ENCODE results near the gene NT5C1B. TPM values are rescaled to one million over a fixed set of nuclear protein-coding genes. Genes with fewer than 3 reads are reported as not detected.
A peak's percentile ranks its signal among the peaks of the same experiment; 100 is the strongest.

NT5C1B gene
- total and polyA plus RNA-seq, 3 donors from 2014 or later, result 18.0 to 74.9 (median 59.4) TPM

- Histone ChIP-seq H3K27ac (no peak overlapping the region), H3K9me3 (no peaks in the 10 kb centered on the region), H3K4me3 (no peak overlapping the region), H3K4me1 (peaks cover 8% of the 10 kb centered on the region), H3K36me3 (ENCODE audit: low read depth, missing control alignments) (no peaks in the 10 kb centered on the region), H3K27me3 (no peaks in the 10 kb centered on the region)
- intact Hi-C loops (cut with DNase I; ENCODE audit: low total_unique reads), result loop anchor here (10.0 kb wide), 1 partner anchor 844 kb away; no protein-coding TSS in a partner anchor
- DNase-seq, result peak; percentile 91
- TF ChIP-seq, protein P1, sequence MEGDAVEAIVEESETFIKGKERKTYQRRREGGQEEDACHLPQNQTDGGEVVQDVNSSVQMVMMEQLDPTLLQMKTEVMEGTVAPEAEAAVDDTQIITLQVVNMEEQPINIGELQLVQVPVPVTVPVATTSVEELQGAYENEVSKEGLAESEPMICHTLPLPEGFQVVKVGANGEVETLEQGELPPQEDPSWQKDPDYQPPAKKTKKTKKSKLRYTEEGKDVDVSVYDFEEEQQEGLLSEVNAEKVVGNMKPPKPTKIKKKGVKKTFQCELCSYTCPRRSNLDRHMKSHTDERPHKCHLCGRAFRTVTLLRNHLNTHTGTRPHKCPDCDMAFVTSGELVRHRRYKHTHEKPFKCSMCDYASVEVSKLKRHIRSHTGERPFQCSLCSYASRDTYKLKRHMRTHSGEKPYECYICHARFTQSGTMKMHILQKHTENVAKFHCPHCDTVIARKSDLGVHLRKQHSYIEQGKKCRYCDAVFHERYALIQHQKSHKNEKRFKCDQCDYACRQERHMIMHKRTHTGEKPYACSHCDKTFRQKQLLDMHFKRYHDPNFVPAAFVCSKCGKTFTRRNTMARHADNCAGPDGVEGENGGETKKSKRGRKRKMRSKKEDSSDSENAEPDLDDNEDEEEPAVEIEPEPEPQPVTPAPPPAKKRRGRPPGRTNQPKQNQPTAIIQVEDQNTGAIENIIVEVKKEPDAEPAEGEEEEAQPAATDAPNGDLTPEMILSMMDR (IDR thresholded peaks at IDR 0.05), result peak; percentile 84 to 91 (median 85)
- TF ChIP-seq POLR2A (IDR thresholded peaks at IDR 0.05), result no peak
- WGBS, 2 donors, result 43 to 56% methylated on average over 16 of the region's 16 CpGs
These were observed 68.6 kb downstream of the NT5C1B start for GRCh38 chr2:18520451-18521425.

DNA sequence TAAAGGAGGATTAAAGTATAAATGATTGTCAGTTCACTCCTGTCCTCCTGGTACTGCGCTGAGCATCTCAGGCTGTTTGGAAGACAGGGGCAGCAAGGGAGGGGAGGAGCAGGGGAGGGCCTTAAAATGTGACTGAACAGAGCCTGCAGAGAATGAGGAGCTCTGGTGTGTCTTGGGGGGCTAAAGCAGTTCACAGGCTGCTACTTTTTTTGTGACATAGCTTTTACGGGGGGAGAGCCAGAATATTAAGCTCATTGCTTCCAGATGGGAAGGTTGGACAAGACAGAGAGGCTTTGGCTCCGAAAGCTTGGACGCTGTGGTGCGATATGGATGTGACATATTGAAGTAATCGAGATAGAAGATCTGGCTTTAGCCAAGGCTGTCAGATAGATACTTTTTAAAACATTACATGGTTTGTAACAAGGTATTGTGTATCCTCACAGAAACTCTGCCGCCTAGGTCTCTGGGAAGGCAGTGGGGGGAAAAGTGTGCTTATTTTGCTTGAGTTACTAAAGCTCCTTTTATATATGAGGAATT, 69.4 kb downstream of the NT5C1B start:
- Histone ChIP-seq H3K9me3 (no peaks in the 10 kb centered on the region), H3K4me1 (peaks cover 8% of the 10 kb centered on the region), H3K27ac (no peak overlapping the region), H3K27me3 (no peaks in the 10 kb centered on the region), H3K36me3 (ENCODE audit: low read depth, missing control alignments) (no peaks in the 10 kb centered on the region), H3K4me3 (no peak overlapping the region)
- intact Hi-C loops (cut with DNase I; ENCODE audit: low total_unique reads), result loop anchor here (10.0 kb wide), 1 partner anchor 845 kb away; no protein-coding TSS in a partner anchor
- DNase-seq, result no peak
- TF ChIP-seq, protein P1 (IDR thresholded peaks at IDR 0.05), result no peak
- no peak for TF ChIP-seq POLR2A (IDR thresholded peaks at IDR 0.05)
- WGBS, 2 donors, result 25 to 36% methylated on average over 7 of the region's 7 CpGs

DNA sequence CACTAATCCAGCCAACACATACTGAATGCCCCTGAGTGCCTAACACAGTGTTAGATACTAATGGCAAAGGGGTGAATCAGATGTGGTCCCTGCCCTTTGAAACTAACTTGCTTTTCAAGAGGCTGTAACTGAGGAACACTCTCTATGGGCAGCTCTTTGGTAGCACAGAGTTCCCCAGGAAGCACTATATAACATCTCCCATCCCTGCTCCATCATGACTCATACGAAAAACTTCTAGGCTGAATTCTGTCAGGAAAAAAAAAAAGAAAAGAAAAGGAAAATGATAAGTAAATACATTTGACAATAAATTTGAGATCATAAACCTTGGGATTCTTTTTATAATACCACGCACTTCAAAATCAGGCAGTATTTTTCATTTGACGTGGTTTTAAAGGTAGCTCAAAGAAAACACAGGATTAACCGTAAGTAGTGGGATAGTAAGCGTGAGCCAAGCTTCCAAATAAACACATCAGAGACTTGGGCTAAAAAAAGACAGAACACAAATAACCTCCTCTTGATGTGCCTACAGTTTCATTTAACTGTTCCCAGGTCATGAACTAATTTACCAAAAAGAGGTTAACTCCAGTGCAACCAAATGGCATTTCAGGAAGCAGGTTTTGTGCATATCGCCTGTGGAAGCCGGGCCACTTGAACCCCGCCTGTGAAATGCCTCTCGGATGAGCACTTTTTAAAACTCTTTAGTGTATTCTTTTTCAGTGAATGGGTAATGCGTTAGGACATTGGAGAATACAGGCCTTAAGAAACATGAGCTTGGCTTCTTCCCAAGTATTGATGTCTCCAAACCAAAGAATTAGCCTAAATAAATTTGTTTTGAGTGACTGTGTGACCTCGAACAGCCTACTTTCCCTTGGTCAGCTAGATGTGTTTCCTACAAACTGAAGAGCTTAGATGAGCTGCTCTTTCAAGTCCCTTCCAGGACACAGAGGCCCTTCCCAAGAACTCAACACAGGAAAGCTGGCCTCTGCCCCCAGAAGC, 71.0 kb downstream of the NT5C1B start:
- intact Hi-C loops (cut with DNase I; ENCODE audit: low total_unique reads), result no loop called here
- WGBS, 2 donors, result 82 to 88% methylated on average over 11 of the region's 11 CpGs
- Histone ChIP-seq H3K27ac (no peak overlapping the region), H3K36me3 (ENCODE audit: low read depth, missing control alignments) (no peaks in the 10 kb centered on the region), H3K27me3 (no peaks in the 10 kb centered on the region), H3K4me1 (peaks cover 8% of the 10 kb centered on the region), H3K9me3 (no peaks in the 10 kb centered on the region), H3K4me3 (no peak overlapping the region)
- DNase-seq, result no peak
- TF ChIP-seq, protein P1 (IDR thresholded peaks at IDR 0.05), result no peak
- TF ChIP-seq POLR2A (IDR thresholded peaks at IDR 0.05), result no peak

GRCh38 chr2:18517386-18517785, 72.0 kb downstream of the NT5C1B start:
- Histone ChIP-seq H3K27ac (no peak overlapping the region), H3K36me3 (ENCODE audit: low read depth, missing control alignments) (no peaks in the 10 kb centered on the region), H3K9me3 (no peaks in the 10 kb centered on the region), H3K4me3 (no peak overlapping the region), H3K4me1 (peaks cover 8% of the 10 kb centered on the region), H3K27me3 (no peaks in the 10 kb centered on the region)
- intact Hi-C loops (cut with DNase I; ENCODE audit: low total_unique reads), result no loop called here
- no peak for TF ChIP-seq POLR2A (IDR thresholded peaks at IDR 0.05)
- TF ChIP-seq, protein P1 (IDR thresholded peaks at IDR 0.05), result no peak
- 82 to 97% methylated on average over 1 of the region's 1 CpG for WGBS, 2 donors
- no peak for DNase-seq

Data from testis (tissue), 3 donors.